H9 (cell line): Measurements from ENCODE around the gene SYVN1. TPM values are rescaled to one million over a fixed set of nuclear protein-coding genes. Genes with fewer than 3 reads are reported as not detected.

Source experiments
- DNase-seq: peaks from one replicate; pipeline ENCODE4 v3.0.0-alpha.2; 2017
- H2AFZ ChIP-seq: one replicate; pipeline ENCODE4 v1.6.1; 2013; ENCODE audit warnings: mild to moderate bottlenecking, low read length, control low read depth, moderate library complexity
- H2AK5ac ChIP-seq: 2 replicates; pipeline ENCODE4 v1.6.1; 2013; ENCODE audit warnings: low read length, control low read depth, mixed read lengths; ENCODE audit not compliant: insufficient read length
- H2BK120ac ChIP-seq: one replicate; pipeline ENCODE4 v1.6.1; 2013; ENCODE audit warnings: low read depth, mild to moderate bottlenecking, low read length, control low read depth, inconsistent platforms; ENCODE audit not compliant: poor library complexity, severe bottlenecking
- H2BK12ac ChIP-seq: 2 replicates; pipeline ENCODE4 v1.6.1; 2013; ENCODE audit warnings: low read length, control low read depth, mixed read lengths, low read depth; ENCODE audit not compliant: insufficient read length
- H2BK15ac ChIP-seq: 2 replicates; pipeline ENCODE4 v1.6.1; 2013; ENCODE audit warnings: low read depth, low read length, control low read depth
- H2BK20ac ChIP-seq: one replicate; pipeline ENCODE4 v1.6.1; 2013; ENCODE audit warnings: low read depth, mild to moderate bottlenecking, low read length, control low read depth, inconsistent platforms; ENCODE audit not compliant: poor library complexity, severe bottlenecking
- H2BK5ac ChIP-seq: 2 replicates; pipeline ENCODE4 v1.6.1; 2013; ENCODE audit warnings: low read length, control low read depth, mixed read lengths; ENCODE audit not compliant: insufficient read length
- H3K14ac ChIP-seq: 2 replicates; pipeline ENCODE4 v1.6.1; 2013; ENCODE audit warnings: low read length, control low read depth; ENCODE audit not compliant: insufficient read depth
- H3K18ac ChIP-seq: 2 replicates; pipeline ENCODE4 v1.6.1; 2013; ENCODE audit warnings: low read depth, mild to moderate bottlenecking, mixed read lengths, low read length, control low read depth; ENCODE audit not compliant: insufficient read length
- H3K23ac ChIP-seq: 2 replicates; pipeline ENCODE4 v1.6.1; 2013; ENCODE audit warnings: low read length, control low read depth, mixed read lengths, low read depth; ENCODE audit not compliant: insufficient read length
- H3K23me2 ChIP-seq: 2 replicates; pipeline ENCODE4 v1.6.1; 2013; ENCODE audit warnings: low read depth, mild to moderate bottlenecking, mixed read lengths, low read length, control low read depth; ENCODE audit not compliant: insufficient read length, poor library complexity, severe bottlenecking
- H3K27ac ChIP-seq: 2 replicates; pipeline ENCODE4 v1.5.1; 2013; ENCODE audit warnings: low read length, control low read depth, mixed read lengths, low read depth; ENCODE audit not compliant: insufficient read length
- H3K27me3 ChIP-seq: 2 replicates; pipeline ENCODE4 v1.6.1; 2013; ENCODE audit warnings: low read length, control low read depth, inconsistent platforms; ENCODE audit not compliant: insufficient read depth
- H3K4ac ChIP-seq: 2 replicates; pipeline ENCODE4 v1.6.1; 2013; ENCODE audit warnings: low read depth, mild to moderate bottlenecking, control low read depth, inconsistent platforms, low read length, moderate library complexity
- H3K4me1 ChIP-seq: 2 replicates; pipeline ENCODE4 v1.6.1; 2013; ENCODE audit warnings: low read length, control low read depth, inconsistent platforms; ENCODE audit not compliant: insufficient read depth
- H3K4me2 ChIP-seq: 2 replicates; pipeline ENCODE4 v1.6.1; 2013; ENCODE audit warnings: low read length, control low read depth, mixed read lengths; ENCODE audit not compliant: insufficient read length, insufficient read depth
- H3K56ac ChIP-seq: 2 replicates; pipeline ENCODE4 v1.6.1; 2013; ENCODE audit warnings: low read depth, mild to moderate bottlenecking, mixed read lengths, low read length, control low read depth; ENCODE audit not compliant: insufficient read length
- H3K79me1 ChIP-seq: 2 replicates; pipeline ENCODE4 v1.6.1; 2013; ENCODE audit warnings: low read depth, mild to moderate bottlenecking, moderate library complexity, low read length, control low read depth, inconsistent platforms; ENCODE audit not compliant: insufficient read depth, poor library complexity, severe bottlenecking
- H3K79me2 ChIP-seq: 2 replicates; pipeline ENCODE4 v1.6.1; 2013; ENCODE audit warnings: low read length, control low read depth, inconsistent platforms; ENCODE audit not compliant: insufficient read depth
- H3K9ac ChIP-seq: 2 replicates; pipeline ENCODE4 v1.6.1; 2013; ENCODE audit warnings: low read length, control low read depth, mixed read lengths; ENCODE audit not compliant: insufficient read length; ENCODE audit errors: extremely low read depth
- H3K9me3 ChIP-seq: one replicate; pipeline ENCODE4 v1.6.1; 2013; ENCODE audit warnings: low read depth, low read length, inconsistent platforms; ENCODE audit not compliant: control insufficient read depth
- H3T11ph ChIP-seq: one replicate; pipeline ENCODE4 v1.6.1; 2013; ENCODE audit warnings: mild to moderate bottlenecking, low read length, control low read depth, inconsistent platforms
- H4K20me1 ChIP-seq: one replicate; pipeline ENCODE4 v1.6.1; 2013; ENCODE audit not compliant: control insufficient read depth, insufficient read length, insufficient read depth
- H4K5ac ChIP-seq: 2 replicates; pipeline ENCODE4 v1.6.1; 2013; ENCODE audit warnings: low read depth, mild to moderate bottlenecking, mixed read lengths, low read length, control low read depth; ENCODE audit not compliant: insufficient read length
- H4K8ac ChIP-seq: replicated peaks from 2 replicates; pipeline ENCODE4 v1.6.1; 2013; ENCODE audit warnings: low read length, control low read depth, mixed read lengths, low read depth; ENCODE audit not compliant: insufficient read length
- H4K91ac ChIP-seq: 2 replicates; pipeline ENCODE4 v1.6.1; 2013; ENCODE audit warnings: low read depth, mild to moderate bottlenecking, moderate library complexity, mixed read lengths, low read length, control low read depth; ENCODE audit not compliant: insufficient read length
- H3K27ac Mint-ChIP-seq, 3 experiments: 2 replicates in 2 of 3; 3 replicates in 1 of 3; pipeline ENCODE4 v1.8.0; 2020 to 2021; ENCODE audit warnings: mixed read lengths in 3 of 3, mild to moderate bottlenecking in 1 of 3, moderate library complexity in 1 of 3
- H3K27me3 Mint-ChIP-seq: 2 replicates; pipeline ENCODE4 v1.8.0; 2021; ENCODE audit warnings: low read depth, mild to moderate bottlenecking, moderate library complexity, mixed read lengths
- H3K36me3 Mint-ChIP-seq, 3 experiments: 2 replicates in 2 of 3; 3 replicates in 1 of 3; pipeline ENCODE4 v1.8.0; 2020 to 2021; ENCODE audit warnings: low read depth in 3 of 3, mixed read lengths in 3 of 3; ENCODE audit not compliant: insufficient read depth in 1 of 3
- H3K4me1 Mint-ChIP-seq, 2 experiments: 2 replicates each; pipeline ENCODE4 v1.8.0; 2020; ENCODE audit warnings: mixed read lengths in 2 of 2
- H3K4me3 Mint-ChIP-seq, 2 experiments: 2 replicates in 1 of 2; 3 replicates in 1 of 2; pipeline ENCODE4 v1.8.0; 2020 to 2021; ENCODE audit warnings: mild to moderate bottlenecking in 2 of 2, mixed read lengths in 2 of 2, moderate library complexity in 1 of 2
- H3K9me3 Mint-ChIP-seq, 2 experiments: 2 replicates in 1 of 2; 3 replicates in 1 of 2; pipeline ENCODE4 v1.8.0; 2020; ENCODE audit warnings: mild to moderate bottlenecking in 2 of 2, mixed read lengths in 2 of 2, moderate library complexity in 1 of 2
- WGBS: extraction: QIAGEN DNeasy Blood & Tissue Kit; methylation state at CpG from one replicate; pipeline ENCODE4 v1.1.7; 2013; ENCODE audit warnings: missing lambda C conversion rate, low lambda C conversion rate, mixed read lengths; ENCODE audit not compliant: insufficient read length; ENCODE audit errors: extremely low coverage; 5-methylcytosine and 5-hydroxymethylcytosine counted together
- total RNA-seq: library from RNA; stranded (reverse); gene quantifications from 2 replicates; pipeline ENCODE4 v1.2.1, GENCODE V29; 2021
- TF ChIP-seq, protein P1 (sequence below): fragments of 200-600 bp; sonication (generic); conservative IDR thresholded peaks from 3 replicates; pipeline ENCODE4 v1.8.0; 2021; ENCODE audit warnings: antibody characterized with exemption, mild to moderate bottlenecking

The SYVN1 gene
- total RNA-seq, 1 experiment from 2014 or later: 31.6 TPM

DNA sequence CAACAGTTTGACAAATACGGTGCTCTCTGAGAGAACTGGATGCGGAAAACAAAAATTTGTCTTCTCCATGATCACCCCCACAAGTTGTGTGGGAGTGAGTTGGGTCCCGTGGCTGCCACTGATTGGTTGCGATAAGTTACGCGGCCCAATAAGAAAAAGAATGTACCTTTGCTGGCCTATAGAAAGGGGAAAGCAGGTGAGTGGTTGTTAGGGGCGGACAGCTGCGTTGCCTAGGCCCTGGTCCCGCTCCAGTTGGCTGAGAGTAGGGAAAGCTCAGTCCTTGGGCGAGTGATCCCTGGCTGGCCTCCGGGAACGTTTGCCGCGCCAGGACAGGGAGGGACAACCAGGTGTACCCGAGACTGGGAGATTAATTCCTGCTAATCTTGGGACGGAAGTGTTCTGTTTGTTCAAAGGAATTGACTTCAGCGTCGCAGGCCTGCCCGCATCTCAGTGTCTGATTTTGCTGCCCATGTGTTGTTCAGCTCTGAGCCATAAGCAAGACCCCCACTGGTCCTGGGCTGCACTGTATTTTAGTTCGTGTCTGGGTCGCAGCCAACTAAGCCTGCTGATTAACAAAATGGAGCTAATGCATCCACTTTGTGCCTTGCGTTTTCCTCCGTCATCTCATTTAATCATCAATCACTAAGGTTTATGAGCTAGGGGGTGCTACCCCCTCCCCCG is 773 bp upstream of the SYVN1 start:
- peaks cover 8% of the 10 kb centered on the region for H3K27me3 Mint-ChIP-seq
- TF ChIP-seq, protein P1, sequence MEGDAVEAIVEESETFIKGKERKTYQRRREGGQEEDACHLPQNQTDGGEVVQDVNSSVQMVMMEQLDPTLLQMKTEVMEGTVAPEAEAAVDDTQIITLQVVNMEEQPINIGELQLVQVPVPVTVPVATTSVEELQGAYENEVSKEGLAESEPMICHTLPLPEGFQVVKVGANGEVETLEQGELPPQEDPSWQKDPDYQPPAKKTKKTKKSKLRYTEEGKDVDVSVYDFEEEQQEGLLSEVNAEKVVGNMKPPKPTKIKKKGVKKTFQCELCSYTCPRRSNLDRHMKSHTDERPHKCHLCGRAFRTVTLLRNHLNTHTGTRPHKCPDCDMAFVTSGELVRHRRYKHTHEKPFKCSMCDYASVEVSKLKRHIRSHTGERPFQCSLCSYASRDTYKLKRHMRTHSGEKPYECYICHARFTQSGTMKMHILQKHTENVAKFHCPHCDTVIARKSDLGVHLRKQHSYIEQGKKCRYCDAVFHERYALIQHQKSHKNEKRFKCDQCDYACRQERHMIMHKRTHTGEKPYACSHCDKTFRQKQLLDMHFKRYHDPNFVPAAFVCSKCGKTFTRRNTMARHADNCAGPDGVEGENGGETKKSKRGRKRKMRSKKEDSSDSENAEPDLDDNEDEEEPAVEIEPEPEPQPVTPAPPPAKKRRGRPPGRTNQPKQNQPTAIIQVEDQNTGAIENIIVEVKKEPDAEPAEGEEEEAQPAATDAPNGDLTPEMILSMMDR: no peak
- no peak overlapping the region for H2AFZ ChIP-seq
- H3K4me2 ChIP-seq: peak overlapping the region; percentile 58
- H3K4me3 Mint-ChIP-seq: peak overlapping the region; percentile 93 to 95
- H2BK120ac ChIP-seq: no peak overlapping the region
- H3K9me3 Mint-ChIP-seq: no peaks in the 10 kb centered on the region; a peak in 1 of 5 replicates
- H3K56ac ChIP-seq: peak overlapping the region; percentile 28
- H4K8ac ChIP-seq: no peak overlapping the region
- no peaks in the 10 kb centered on the region for H3K27me3 ChIP-seq
- peak overlapping the region; percentile 80; the same call in 1 of the 2 replicates for H3K14ac ChIP-seq
- H2AK5ac ChIP-seq: no peak overlapping the region
- H3K79me1 ChIP-seq: no peaks in the 10 kb centered on the region
- H4K91ac ChIP-seq: no peak overlapping the region
- no peak overlapping the region for H3K23ac ChIP-seq
- H3K18ac ChIP-seq: peak overlapping the region; percentile 89
- H4K20me1 ChIP-seq: no peaks in the 10 kb centered on the region
- no peaks in the 10 kb centered on the region for H3K4me1 ChIP-seq
- peak overlapping the region; percentile 96 for H3K9ac ChIP-seq
- no peaks in the 10 kb centered on the region for H3K79me2 ChIP-seq
- H3K27ac ChIP-seq: peak overlapping the region; percentile 71
- H4K5ac ChIP-seq: no peak overlapping the region
- peak; percentile 97 for DNase-seq
- peak overlapping the region; percentile 3 for H2BK5ac ChIP-seq
- H3K23me2 ChIP-seq: peaks cover 14% of the 10 kb centered on the region
- no peak overlapping the region for H2BK20ac ChIP-seq
- H2BK12ac ChIP-seq: no peak overlapping the region
- H3K4me1 Mint-ChIP-seq: peaks cover 19 to 23% of the 10 kb centered on the region in 2 experiments
- H3K27ac Mint-ChIP-seq: peak overlapping the region; percentile 100
- no peak overlapping the region for H3K4ac ChIP-seq
- no peaks in the 10 kb centered on the region for H3K9me3 ChIP-seq
- peaks cover 5 to 26% (median 26%) of the 10 kb centered on the region in 3 experiments; a peak in 6 of 7 replicates for H3K36me3 Mint-ChIP-seq
- no peak overlapping the region for H3T11ph ChIP-seq
- H2BK15ac ChIP-seq: no peak overlapping the region
- WGBS: no CpG with 5 or more reads among the region's 24 CpGs
